K562 (cell line): ENCODE data around the gene COPS6. TPM values are rescaled to one million over a fixed set of nuclear protein-coding genes. Genes with fewer than 3 reads are reported as not detected.

ENCODE experiments used
- BCL6 ChIP-seq: fragments of 250-450 bp; sonication (Bioruptor Pico); IDR thresholded peaks from 2 replicates; pipeline ENCODE4 v1.4.0; 2020
- BRCA1 ChIP-seq, 2 experiments: fragments of 450-650 bp in 1 of 2; sonication (generic) in 1 of 2; formaldehyde crosslinking in 1 of 2; IDR thresholded peaks; 2 replicates each; pipeline versions ENCODE4 v1.5.0 to v1.6.1; 2017 to 2020; ENCODE audit warnings: mild to moderate bottlenecking in 1 of 2, missing genetic modification reagents in 1 of 2
- CC2D1A ChIP-seq: fragments of 450-650 bp; IDR thresholded peaks from 2 replicates; pipeline ENCODE4 v1.6.1; 2017; ENCODE audit warnings: mild to moderate bottlenecking
- CGGBP1 ChIP-seq: fragments of 250-450 bp; sonication (Bioruptor Pico); IDR thresholded peaks from 2 replicates; pipeline ENCODE4 v1.9.0; 2021; ENCODE audit warnings: mild to moderate bottlenecking
- CHD4 ChIP-seq: fragments of 200-600 bp; sonication (generic); IDR thresholded peaks from 3 replicates; pipeline ENCODE4 v1.6.1; 2012; ENCODE audit warnings: low read depth, mild to moderate bottlenecking, mixed read lengths, low read length, inconsistent platforms; ENCODE audit not compliant: insufficient read depth, insufficient replicate concordance, poor library complexity, severe bottlenecking
- DMBX1 ChIP-seq: fragments of 250-450 bp; sonication (Bioruptor Pico); IDR thresholded peaks from 2 replicates; pipeline ENCODE4 v1.8.0; 2022; ENCODE audit warnings: inconsistent platforms, mild to moderate bottlenecking, moderate library complexity, borderline replicate concordance
- ELF1 ChIP-seq: fragments of 200-800 bp; sonication (Bioruptor generic); IDR thresholded peaks from 2 replicates; pipeline ENCODE4 v1.6.1; 2016; ENCODE audit warnings: missing genetic modification characterization, missing compliant biosample characterization
- FOXJ3 ChIP-seq: sonication (generic); formaldehyde crosslinking; IDR thresholded peaks from 2 replicates; pipeline ENCODE4 v1.4.0; 2020; ENCODE audit warnings: mild to moderate bottlenecking, missing genetic modification reagents
- HDAC2 ChIP-seq: fragments of 450-650 bp; IDR thresholded peaks from 2 replicates; pipeline ENCODE4 v1.6.1; 2016; ENCODE audit warnings: mild to moderate bottlenecking
- KAT8 ChIP-seq: fragments of 450-650 bp; IDR thresholded peaks from 2 replicates; pipeline ENCODE4 v1.6.1; 2016; ENCODE audit warnings: low read depth, mild to moderate bottlenecking
- KLF13 ChIP-seq: fragments of 450-650 bp; IDR thresholded peaks from 2 replicates; pipeline ENCODE4 v1.6.1; 2016; ENCODE audit warnings: missing genetic modification characterization, low read depth, mild to moderate bottlenecking, missing compliant biosample characterization, moderate library complexity, borderline replicate concordance
- L3MBTL2 ChIP-seq: fragments of 450-650 bp; IDR thresholded peaks from 2 replicates; pipeline ENCODE4 v1.6.1; 2016; ENCODE audit warnings: mild to moderate bottlenecking, moderate library complexity
- LEF1 ChIP-seq: fragments of 450-650 bp; IDR thresholded peaks from 2 replicates; pipeline ENCODE4 v1.6.1; 2016; ENCODE audit warnings: mild to moderate bottlenecking
- MYC ChIP-seq, 2 experiments: fragments of 250-450 bp in 1 of 2; sonication (Bioruptor Pico) in 1 of 2; IDR thresholded peaks; 2 replicates each; pipeline versions ENCODE4 v1.5.1 to v1.6.1; 2012 to 2021; ENCODE audit warnings: low read depth in 2 of 2, borderline replicate concordance in 1 of 2, improper control_type of control experiment in 1 of 2, low read length in 1 of 2, mild to moderate bottlenecking in 1 of 2, moderate library complexity in 1 of 2
- NCOA6 ChIP-seq: fragments of 450-650 bp; IDR thresholded peaks from 2 replicates; pipeline ENCODE4 v1.6.1; 2017; ENCODE audit warnings: mild to moderate bottlenecking
- NFXL1 ChIP-seq: fragments of 450-650 bp; formaldehyde crosslinking; IDR thresholded peaks from 2 replicates; pipeline ENCODE4 v1.4.0; 2021; ENCODE audit warnings: mild to moderate bottlenecking
- RAD21 ChIP-seq, 2 experiments: fragments of 250-450 bp in 1 of 2; fragments of 450-650 bp in 1 of 2; sonication (Bioruptor Pico) in 1 of 2; formaldehyde crosslinking in 1 of 2; IDR thresholded peaks in 1 of 2; conservative IDR thresholded peaks in 1 of 2; 2 replicates each; pipeline versions ENCODE4 v1.4.0 to v1.8.0; 2020 to 2022; ENCODE audit warnings: mild to moderate bottlenecking in 2 of 2, moderate library complexity in 1 of 2
- SAFB2 ChIP-seq: fragments of 200-400 bp; formaldehyde crosslinking; IDR thresholded peaks from 2 replicates; pipeline ENCODE4 v1.6.1; 2018; ENCODE audit warnings: borderline replicate concordance, low read length, low read depth, moderate library complexity; ENCODE audit not compliant: severe bottlenecking
- SETDB1 ChIP-seq: IDR thresholded peaks from one replicate; pipeline ENCODE4 v1.6.1; 2012; ENCODE audit warnings: low read length, control low read depth, inconsistent platforms
- SMAD3 ChIP-seq: fragments of 450-650 bp; formaldehyde crosslinking; conservative IDR thresholded peaks from 2 replicates; pipeline ENCODE4 v1.4.0; 2020; ENCODE audit warnings: mild to moderate bottlenecking
- SUPT5H ChIP-seq: fragments of 450-650 bp; IDR thresholded peaks from 2 replicates; pipeline ENCODE4 v1.6.1; 2016
- U2AF2 ChIP-seq: fragments of 200-400 bp; formaldehyde crosslinking; optimal IDR thresholded peaks from 2 replicates; pipeline ENCODE3; 2017; ENCODE audit warnings: low read depth, mild to moderate bottlenecking, low read length
- ZFPM2 ChIP-seq: fragments of 250-450 bp; sonication (Bioruptor Pico); IDR thresholded peaks from 2 replicates; pipeline ENCODE4 v1.5.1; 2022; ENCODE audit warnings: mild to moderate bottlenecking
- ZNF133 ChIP-seq: fragments of 250-450 bp; sonication (Bioruptor Pico); IDR thresholded peaks from 2 replicates; pipeline ENCODE4 v1.4.0; 2020; ENCODE audit warnings: mild to moderate bottlenecking
- ZNF140 ChIP-seq: fragments of 250-450 bp; sonication (Bioruptor Pico); IDR thresholded peaks from 2 replicates; pipeline ENCODE4 v1.8.0; 2021; ENCODE audit warnings: moderate library complexity, mild to moderate bottlenecking, inconsistent platforms
- ZNF224 ChIP-seq: sonication (generic); formaldehyde crosslinking; IDR thresholded peaks from 2 replicates; pipeline ENCODE4 v1.8.0; 2022; ENCODE audit warnings: mild to moderate bottlenecking, missing genetic modification reagents
- ZNF324 ChIP-seq: fragments of 250-450 bp; sonication (Bioruptor Pico); IDR thresholded peaks from 2 replicates; pipeline ENCODE4 v1.4.0; 2020; ENCODE audit warnings: mild to moderate bottlenecking
- ZNF445 ChIP-seq: fragments of 250-450 bp; sonication (Bioruptor Pico); IDR thresholded peaks from 2 replicates; pipeline ENCODE4 v1.4.0; 2020; ENCODE audit warnings: low read depth, mild to moderate bottlenecking, moderate library complexity
- polyA plus RNA-seq, 8 experiments: library from polyadenylated mRNA; depleted of rRNA in 4 of 8; stranded (reverse) in 5 of 8; unstranded in 3 of 8; fragments of >200 nt; fragmentation: Nextera tagmentation in 2 of 8; fragmentation: Illumina TruSeq in 1 of 8; extraction: Ambion mirVana in 2 of 8; extraction: Trizol in 1 of 8; gene quantifications; 2 replicates each; pipeline versions ENCODE4 v1.2.1 to v1.2.3, GENCODE V29; 2011 to 2014; ENCODE audit warnings: inconsistent platforms in 1 of 8, missing spikeins in 1 of 8
- total RNA-seq, 7 experiments: library from RNA; depleted of rRNA in 6 of 7; stranded (reverse); fragments of >200 nt in 6 of 7; fragmentation: Illumina TruSeq in 2 of 7; extraction: Trizol in 2 of 7; gene quantifications; 2 replicates each; pipeline versions ENCODE4 v1.2.1 to v1.2.3, GENCODE V29; 2011 to 2021; ENCODE audit warnings: low replicate concordance in 1 of 7

The COPS6 gene
- total and polyA plus RNA-seq, 9 of the 15 experiments (the other 6 are each of a cell fraction or from before 2014, with no cell fraction given), result 63.0 to 331 (median 168) TPM

GRCh38 chr7:100049441-100050291 is 39.1 kb upstream of the COPS6 start, which contains the start of gene ZSCAN21 (continued):
- TF ChIP-seq ZNF324 (no peak), ZFPM2 (CRISPR knock-in tag) (no peak), L3MBTL2 (peak; percentile 58; the same call in 1 of the 2 replicates), ZNF140 (CRISPR knock-in tag) (no peak), MYC (IDR thresholded peaks at IDR 0.05; ENCODE audit: low read depth, low read length) (peak; percentile 82), MYC (CRISPR knock-in tag; IDR thresholded peaks at IDR 0.05; ENCODE audit: borderline replicate concordance, low read depth) (no peak), CHD4 (no peak), ELF1 (tag) (peak; percentile 91), ZNF445 (no peak), NFXL1 (no peak), NCOA6 (no peak), ZNF224 (no peak), SETDB1 (no peak), BRCA1 (IDR thresholded peaks at IDR 0.05) (no peak), BRCA1 (CRISPR knock-in tag; IDR thresholded peaks at IDR 0.05) (no peak), HDAC2 (peak; percentile 96), SUPT5H (peak; percentile 93), ZNF133 (CRISPR knock-in tag) (no peak), CGGBP1 (CRISPR knock-in tag) (no peak), FOXJ3 (CRISPR knock-in tag) (no peak), SAFB2 (no peak), KAT8 (no peak), SMAD3 (CRISPR knock-in tag) (no peak), KLF13 (tag) (no peak), DMBX1 (CRISPR knock-in tag) (no peak), U2AF2 (no peak), LEF1 (no peak), RAD21 (CRISPR knock-in tag; conservative IDR thresholded peaks at IDR 0.05 in 1 of 2, IDR thresholded peaks at IDR 0.05 in 1 of 2) (peak in 1 of 2 experiments; percentile 29; a peak in 1 of 4 replicates), CC2D1A (no peak), BCL6 (CRISPR knock-in tag) (no peak)
